NCI-H82 (cell line): ENCODE results near the gene TMA7B.

Experiments
- DNase-seq: peaks from one replicate; lab custom pipeline; 2025; lab: John Stamatoyannopoulos, UW

The TMA7B gene

GRCh38 chr22:39952347-39952746, 7.8 kb upstream of the TMA7B start:
- DNase-seq: no peak

DNA sequence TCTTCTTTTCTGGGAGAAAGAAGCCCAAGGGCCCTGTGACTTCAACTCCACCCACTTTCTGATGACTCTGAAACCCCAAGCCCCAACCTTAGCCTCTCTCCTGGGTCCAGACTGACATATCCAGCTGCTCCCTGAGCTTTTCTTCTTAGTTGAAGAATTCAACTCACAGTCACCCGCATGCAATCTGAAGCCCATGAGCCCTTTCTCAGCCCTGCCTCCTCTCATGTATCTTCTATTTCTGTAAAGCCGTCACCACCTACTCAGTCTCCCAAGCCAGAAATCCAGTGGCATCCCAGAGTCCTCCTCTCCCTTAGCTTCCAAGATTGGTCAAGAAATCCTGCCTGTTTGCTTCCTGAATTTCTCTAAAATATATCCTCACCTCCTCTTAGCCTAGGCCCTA, 7.1 kb upstream of the TMA7B start:
- no peak for DNase-seq

DNA sequence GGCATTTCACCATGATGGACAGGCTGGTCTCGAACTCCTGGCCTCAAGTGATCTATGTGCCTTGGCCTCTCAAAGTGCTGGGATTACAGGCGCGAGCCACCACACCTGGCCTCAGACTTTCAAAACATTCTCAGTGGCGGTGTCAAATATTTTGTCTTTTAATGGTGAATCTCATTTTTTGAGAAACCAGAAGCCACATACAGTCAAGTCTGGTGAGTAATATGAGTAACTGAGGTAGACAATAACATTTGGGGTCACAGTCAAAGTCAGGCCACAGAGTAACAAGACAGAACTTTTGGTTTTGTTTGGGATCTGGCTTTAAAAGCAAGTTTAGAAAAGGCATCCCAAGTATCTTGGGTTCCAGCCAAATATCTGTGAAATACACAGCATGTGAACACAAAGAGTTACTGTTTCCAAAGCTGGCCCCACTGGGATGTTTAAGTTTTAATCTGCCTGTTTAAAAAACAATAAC, 5.6 kb upstream of the TMA7B start:
- no peak for DNase-seq

- DNase-seq: no peak
Observed at GRCh38 chr22:39955675-39956074, 4.5 kb upstream of the TMA7B start.

DNA sequence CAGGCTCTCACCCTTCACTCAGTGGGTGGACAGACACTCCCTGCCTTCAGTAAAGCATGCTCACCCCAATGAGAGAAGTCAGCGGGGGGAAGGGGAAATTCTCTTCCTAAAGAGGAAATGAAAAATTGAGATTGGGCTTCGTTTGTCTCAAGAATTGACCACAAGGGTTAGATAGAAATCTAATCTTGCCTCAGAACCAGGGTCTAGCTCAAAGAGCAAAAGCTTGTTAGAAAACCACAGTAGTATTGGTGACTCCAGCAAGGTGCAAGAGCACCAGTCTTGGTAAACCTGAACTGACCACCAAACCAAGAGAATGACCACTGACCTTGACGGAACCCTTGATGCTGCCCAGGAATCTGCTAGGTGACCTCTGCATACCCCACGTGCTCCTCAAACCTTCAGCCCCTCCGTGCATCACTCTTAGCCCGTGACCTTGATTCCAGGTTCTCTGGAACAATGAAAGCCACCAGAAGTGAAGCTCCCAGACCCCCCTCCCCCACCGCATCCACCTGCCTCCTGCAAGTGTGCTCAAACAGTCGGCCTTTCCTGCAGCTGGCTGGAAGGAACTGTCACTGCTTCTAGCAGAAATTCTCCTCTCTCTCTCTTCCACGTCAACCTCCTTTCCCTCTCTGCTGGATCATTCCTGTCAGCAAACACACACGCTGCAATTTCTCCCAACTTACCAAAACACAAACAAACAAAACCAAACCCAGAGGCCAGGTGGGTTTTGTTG, 3.1 kb upstream of the TMA7B start:
- DNase-seq: no peak

- DNase-seq: no peak
Observed at GRCh38 chr22:39958009-39958711, 2.0 kb upstream of the TMA7B start.

DNA sequence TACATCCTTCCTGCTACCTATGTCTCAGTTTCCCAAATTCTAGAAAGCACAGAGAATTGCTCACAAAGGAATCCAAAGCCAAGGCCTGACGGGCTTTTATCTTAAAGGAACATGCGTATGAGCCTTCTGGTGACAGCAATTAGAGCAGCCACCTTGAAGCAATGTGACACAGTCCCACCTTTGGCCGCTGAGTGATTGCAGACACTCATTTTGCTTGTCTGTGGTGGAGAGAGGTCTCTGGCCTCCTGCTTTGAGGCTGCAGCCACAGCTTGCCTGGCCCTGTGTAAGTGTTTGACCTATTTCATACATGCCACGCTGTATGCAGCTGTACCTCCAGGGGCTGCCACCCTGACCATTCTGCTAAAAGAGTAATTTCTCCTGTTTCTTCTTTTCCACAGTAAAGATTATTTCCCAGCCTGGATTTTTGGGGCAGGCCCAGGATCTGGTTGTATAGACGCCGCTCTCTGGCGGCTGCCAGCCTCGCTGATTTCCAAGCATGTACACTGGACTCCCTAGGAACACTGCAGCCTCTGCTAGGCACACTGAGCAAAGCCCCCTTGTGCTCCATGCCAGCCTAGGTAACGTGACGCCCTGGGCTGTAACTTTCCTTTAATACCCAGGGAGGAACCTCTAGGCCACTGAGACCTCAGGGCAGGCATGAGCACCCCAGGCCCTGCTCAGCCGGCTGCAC, 1.1 kb upstream of the TMA7B start:
- DNase-seq: no peak

- DNase-seq: no peak
Observed at GRCh38 chr22:39960791-39961746, 872 bp downstream of the TMA7B start.

GRCh38 chr22:39962071-39962470, 1.9 kb downstream of the TMA7B start:
- DNase-seq: no peak

DNA sequence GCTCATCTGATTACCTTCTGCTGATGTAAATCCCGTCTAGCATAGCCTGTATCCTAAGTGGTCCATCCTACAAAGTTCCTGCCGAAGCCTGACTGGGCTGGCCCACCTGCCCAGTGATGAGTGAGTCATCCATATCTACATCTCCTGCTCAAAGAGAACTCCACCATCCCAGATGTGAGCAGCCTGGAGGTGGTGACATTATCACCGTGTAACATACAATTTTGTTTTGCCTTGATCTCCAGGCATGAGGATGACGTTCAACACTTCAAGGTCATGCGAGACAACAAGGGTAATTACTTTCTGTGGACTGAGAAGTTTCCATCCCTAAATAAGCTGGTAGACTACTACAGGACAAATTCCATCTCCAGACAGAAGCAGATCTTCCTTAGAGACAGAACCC, 5.6 kb downstream of the TMA7B start:
- DNase-seq: no peak

GRCh38 chr22:39966470-39966869, 6.3 kb downstream of the TMA7B start:
- no peak for DNase-seq

DNA sequence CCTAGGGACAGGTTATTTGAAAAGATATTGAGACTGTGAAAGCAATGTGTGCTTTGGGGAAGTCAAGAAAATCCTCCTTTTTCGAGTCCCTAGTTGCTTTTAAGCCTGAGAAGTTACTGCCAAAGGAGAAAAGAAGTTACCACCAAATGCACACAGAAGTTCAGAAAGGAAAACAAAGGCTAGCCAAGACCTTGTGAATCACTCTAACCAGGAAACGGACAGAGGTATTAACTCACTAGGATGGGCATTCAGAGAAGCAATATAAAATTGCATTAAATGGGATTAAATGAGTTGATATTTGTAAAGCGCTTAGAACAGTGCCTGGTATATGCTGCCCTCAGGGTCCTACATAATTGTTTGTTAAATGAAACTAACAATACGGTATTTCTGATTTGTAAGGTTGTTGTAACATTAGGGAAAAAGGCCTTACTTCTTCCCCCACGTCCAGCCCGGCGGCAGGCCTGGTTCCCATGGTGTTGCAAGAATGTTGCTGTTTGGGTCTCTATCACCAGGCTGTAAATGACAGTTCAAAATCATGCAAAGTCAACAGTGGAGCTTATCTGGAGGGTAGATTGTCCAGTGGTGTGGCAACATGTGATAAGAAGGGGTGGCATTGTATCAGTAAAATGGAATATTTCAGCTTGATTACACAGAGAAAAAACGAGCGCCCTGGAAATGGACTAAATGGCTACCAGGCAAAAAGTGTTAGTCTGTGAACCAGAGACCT, 7.1 kb downstream of the TMA7B start:
- no peak for DNase-seq

- peak; percentile 18 for DNase-seq
Observed at GRCh38 chr22:39967996-39968972, 8.1 kb downstream of the TMA7B start.

DNA sequence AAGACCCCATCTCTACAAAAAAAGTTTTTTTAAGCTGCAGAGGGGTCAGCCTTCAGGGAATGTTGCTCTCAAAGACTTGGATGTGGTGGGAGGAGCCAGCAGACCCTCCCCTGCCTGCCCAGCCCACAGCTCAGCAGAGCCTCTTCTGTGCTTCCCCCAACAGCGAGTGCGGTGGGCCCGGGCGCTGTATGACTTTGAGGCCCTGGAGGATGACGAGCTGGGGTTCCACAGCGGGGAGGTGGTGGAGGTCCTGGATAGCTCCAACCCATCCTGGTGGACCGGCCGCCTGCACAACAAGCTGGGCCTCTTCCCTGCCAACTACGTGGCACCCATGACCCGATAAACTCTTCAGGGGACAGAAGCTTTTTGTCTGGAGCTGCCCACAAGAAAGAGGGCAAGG, 10.5 kb downstream of the TMA7B start:
- DNase-seq: no peak

DNA sequence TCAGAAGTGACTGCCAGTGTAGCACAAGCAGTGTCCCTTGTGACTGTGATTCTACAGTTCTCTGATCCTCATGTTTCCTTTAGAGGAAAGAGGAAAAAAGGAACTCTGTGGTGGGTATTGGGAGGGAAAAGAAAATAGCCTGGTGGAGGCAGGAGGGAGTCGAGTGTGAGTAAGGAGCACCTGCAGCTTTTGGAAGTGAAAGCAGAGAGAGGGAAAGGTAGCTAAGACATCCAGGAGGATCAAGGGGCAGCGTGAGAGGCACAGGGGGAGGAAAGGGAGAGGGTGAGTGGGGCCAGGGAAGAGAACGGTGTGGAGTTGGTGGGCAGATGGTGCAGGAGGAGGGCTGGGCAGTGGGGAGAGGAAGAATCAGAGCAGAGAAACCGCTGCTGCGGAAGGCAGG, 12.4 kb downstream of the TMA7B start:
- DNase-seq: peak; percentile 15

DNA sequence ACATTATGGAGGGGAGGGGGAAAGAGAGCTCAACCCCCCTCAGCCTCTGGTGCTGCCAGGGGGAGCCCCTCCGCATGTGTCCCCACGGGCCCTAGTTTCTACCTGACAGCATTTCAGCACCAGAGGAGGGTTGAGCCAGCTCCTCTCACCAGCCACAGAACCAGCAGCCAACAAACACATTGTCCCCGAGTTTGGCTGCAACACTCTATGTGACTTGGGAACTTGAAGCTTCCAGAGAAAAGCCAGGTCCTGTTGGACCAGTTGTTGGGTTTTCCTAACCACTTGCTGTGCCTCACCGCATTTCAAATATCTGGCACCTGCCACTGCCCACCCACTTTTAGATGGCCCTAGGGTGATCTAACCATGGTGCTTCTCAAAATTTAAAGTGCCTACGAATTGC, 13.5 kb downstream of the TMA7B start:
- no peak for DNase-seq

- no peak for DNase-seq
Observed at GRCh38 chr22:39974065-39974464, 13.9 kb downstream of the TMA7B start.

GRCh38 chr22:39979048-39979447, 18.9 kb downstream of the TMA7B start:
- DNase-seq: no peak

GRCh38 chr22:39979458-39979857, 19.3 kb downstream of the TMA7B start:
- no peak for DNase-seq

- DNase-seq: peak; percentile 81
Observed at GRCh38 chr22:39980596-39980995, 20.4 kb downstream of the TMA7B start.
